Upper lobe of right lung (tissue), 1 donor: Measurements from ENCODE around the gene SMOC1. TPM values are rescaled to one million over a fixed set of nuclear protein-coding genes. Genes with fewer than 3 reads are reported as not detected.

ENCODE experiments used
- ATAC-seq: fragments of 200-7000 bp; cut with Tn5 transposase; one replicate; pipeline ENCODE4 v1.9.1; 2020; ENCODE audit warnings: mild to moderate bottlenecking, moderate library complexity
- DNase-seq: peaks from one replicate; pipeline ENCODE4 v3.0.0-alpha.2; 2020
- H3K27ac ChIP-seq: fragments of 200-600 bp; one replicate; pipeline ENCODE4 v1.8.0; 2022
- H3K27me3 ChIP-seq: fragments of 200-600 bp; one replicate; pipeline ENCODE4 v1.8.0; 2022; ENCODE audit warnings: mild to moderate bottlenecking
- H3K36me3 ChIP-seq: fragments of 200-600 bp; one replicate; pipeline ENCODE4 v1.8.0; 2022
- H3K4me1 ChIP-seq: fragments of 200-600 bp; one replicate; pipeline ENCODE4 v1.8.0; 2022
- H3K4me3 ChIP-seq: fragments of 200-600 bp; one replicate; pipeline ENCODE4 v1.8.0; 2022; ENCODE audit warnings: mild to moderate bottlenecking
- H3K9me3 ChIP-seq: fragments of 200-600 bp; one replicate; pipeline ENCODE4 v1.8.0; 2022
- CTCF ChIP-seq: fragments of 200-600 bp; IDR thresholded peaks from one replicate; pipeline ENCODE4 v1.8.0; 2022; ENCODE audit warnings: antibody characterized with exemption
- intact Hi-C: fragments of 100-400 bp; cut with DNase I; formaldehyde crosslinking; loops from one replicate; pipeline ENCODE4 v1.11.0; 2022
- total RNA-seq: library from RNA; stranded (reverse); fragmentation: NEBNext Ultra II Directional; extraction: Animal tissue kit (Norgen Biotek cat#: 25700); gene quantifications from one replicate; pipeline ENCODE4 v1.2.1, GENCODE V29; 2021
- donor health status: DM: no; HTN: yes; CAD: no; lungs with severe emphysema.

The SMOC1 gene
- total RNA-seq, 1 donor from 2014 or later = 1.1 TPM

GRCh38 chr14:69880893-69881292, 1.7 kb downstream of the SMOC1 start:
- Histone ChIP-seq H3K9me3 (no peaks in the 10 kb centered on the region), H3K27me3 (peaks cover 48% of the 10 kb centered on the region), H3K27ac (no peak overlapping the region), H3K36me3 (no peaks in the 10 kb centered on the region), H3K4me3 (no peak overlapping the region), H3K4me1 (peaks cover 4% of the 10 kb centered on the region)
- no peak for TF ChIP-seq CTCF
- DNase-seq (no peak), ATAC-seq (no peak)
- intact Hi-C loops = no loop called here

GRCh38 chr14:69882116-69882864, 3.1 kb downstream of the SMOC1 start:
- no peak for TF ChIP-seq CTCF
- peaks cover 48% of the 10 kb centered on the region for H3K27me3 ChIP-seq
- no peak overlapping the region for H3K27ac ChIP-seq
- no peak for DNase-seq
- H3K9me3 ChIP-seq = no peaks in the 10 kb centered on the region
- no peak for ATAC-seq
- intact Hi-C loops = no loop called here
- H3K4me1 ChIP-seq = no peaks in the 10 kb centered on the region
- no peaks in the 10 kb centered on the region for H3K36me3 ChIP-seq
- no peak overlapping the region for H3K4me3 ChIP-seq

GRCh38 chr14:69882915-69883314, 3.7 kb downstream of the SMOC1 start:
- Histone ChIP-seq H3K27me3 (peaks cover 48% of the 10 kb centered on the region), H3K9me3 (no peaks in the 10 kb centered on the region), H3K27ac (no peak overlapping the region), H3K36me3 (no peaks in the 10 kb centered on the region), H3K4me3 (no peak overlapping the region), H3K4me1 (no peaks in the 10 kb centered on the region)
- no peak for DNase-seq
- no peak for TF ChIP-seq CTCF
- intact Hi-C loops = no loop called here
- no peak for ATAC-seq

GRCh38 chr14:69886453-69887242, 7.4 kb downstream of the SMOC1 start:
- intact Hi-C loops = no loop called here
- DNase-seq (no peak), ATAC-seq (no peak)
- H3K4me3 ChIP-seq = no peak overlapping the region
- peaks cover 21% of the 10 kb centered on the region for H3K27me3 ChIP-seq
- no peak for TF ChIP-seq CTCF
- no peak overlapping the region for H3K27ac ChIP-seq
- H3K4me1 ChIP-seq = no peaks in the 10 kb centered on the region
- H3K9me3 ChIP-seq = no peaks in the 10 kb centered on the region
- H3K36me3 ChIP-seq = no peaks in the 10 kb centered on the region

GRCh38 chr14:69887740-69888657, 8.8 kb downstream of the SMOC1 start:
- intact Hi-C loops = no loop called here
- no peak for ATAC-seq
- H3K36me3 ChIP-seq = no peaks in the 10 kb centered on the region
- no peaks in the 10 kb centered on the region for H3K4me1 ChIP-seq
- no peak overlapping the region for H3K4me3 ChIP-seq
- H3K9me3 ChIP-seq = no peaks in the 10 kb centered on the region
- peaks cover 8% of the 10 kb centered on the region for H3K27me3 ChIP-seq
- no peak for TF ChIP-seq CTCF
- no peak overlapping the region for H3K27ac ChIP-seq
- DNase-seq = no peak
